Mucosa of rectum (tissue), 2 donors: Measurements from ENCODE around the gene MTHFSD.

Experiments used
- H3K27ac ChIP-seq, 2 donors: one replicate each; pipeline ENCODE4 v1.7.0; 2013; ENCODE audit warnings: inconsistent platforms in 2 of 2, low read depth in 2 of 2, low read length in 2 of 2
- H3K27me3 ChIP-seq, 2 donors: one replicate each; pipeline ENCODE4 v1.7.0; 2013; ENCODE audit warnings: low read length in 2 of 2; ENCODE audit not compliant: control insufficient read depth in 2 of 2, insufficient read depth in 2 of 2
- H3K36me3 ChIP-seq, 2 donors: one replicate each; pipeline ENCODE4 v1.7.0; 2013; ENCODE audit warnings: low read length in 2 of 2; ENCODE audit not compliant: control insufficient read depth in 2 of 2, insufficient read depth in 2 of 2
- H3K4me1 ChIP-seq, 2 donors: one replicate each; pipeline ENCODE4 v1.7.0; 2013; ENCODE audit warnings: low read length in 2 of 2, mild to moderate bottlenecking in 1 of 2; ENCODE audit not compliant: control insufficient read depth in 2 of 2, insufficient read depth in 2 of 2
- H3K4me3 ChIP-seq, 2 donors: one replicate each; pipeline ENCODE4 v1.7.0; 2013; ENCODE audit warnings: low read length in 2 of 2
- H3K9ac ChIP-seq, 2 donors: one replicate each; pipeline ENCODE4 v1.7.0; 2013; ENCODE audit warnings: low read length in 2 of 2, low read depth in 1 of 2, mild to moderate bottlenecking in 1 of 2
- H3K9me3 ChIP-seq, 2 donors: one replicate each; pipeline ENCODE4 v1.7.0; 2013; ENCODE audit warnings: low read length in 2 of 2; ENCODE audit not compliant: control insufficient read depth in 2 of 2
- donor health status: healthy.
- donor health status: Normal muscosa, but diverticular disease.

Gene MTHFSD

GRCh38 chr16:86581458-86581857 lies 26.4 kb upstream of the MTHFSD start:
- Histone ChIP-seq H3K4me3 (peak overlapping the region in 1 of 2 donors; percentile 41), H3K9me3 (no peaks in the 10 kb centered on the region), H3K27ac (no peak overlapping the region), H3K4me1 (no peaks in the 10 kb centered on the region), H3K9ac (no peak overlapping the region), H3K36me3 (no peaks in the 10 kb centered on the region), H3K27me3 (peaks cover 23 to 30% of the 10 kb centered on the region in 2 donors)

DNA sequence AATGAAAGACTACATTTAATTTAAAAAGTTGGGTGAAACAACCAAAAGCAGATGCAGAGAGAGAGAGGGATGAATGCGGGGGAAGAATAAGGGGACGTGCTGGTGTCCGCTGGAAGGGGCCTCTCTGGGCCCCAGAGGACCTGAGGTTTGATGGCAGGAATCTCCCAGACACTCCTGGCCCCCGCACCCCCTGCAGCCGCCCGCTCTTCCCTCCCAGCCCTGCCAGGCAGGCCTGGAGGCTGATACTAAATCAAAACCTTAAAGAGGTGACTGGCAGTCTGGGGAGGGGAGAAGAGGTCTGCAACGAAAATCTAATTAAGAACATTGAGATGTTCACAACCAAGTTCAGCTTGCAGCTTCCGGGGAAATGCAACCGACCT lies 25.7 kb upstream of the MTHFSD start:
- peaks cover 23 to 33% of the 10 kb centered on the region in 2 donors for H3K27me3 ChIP-seq
- H3K36me3 ChIP-seq: no peaks in the 10 kb centered on the region
- H3K4me3 ChIP-seq: peak overlapping the region in 1 of 2 donors; percentile 52
- H3K9me3 ChIP-seq: no peaks in the 10 kb centered on the region
- H3K27ac ChIP-seq: peak overlapping the region in 1 of 2 donors; percentile 3
- no peak overlapping the region for H3K9ac ChIP-seq
- no peaks in the 10 kb centered on the region for H3K4me1 ChIP-seq

- Histone ChIP-seq H3K27ac (peak overlapping the region in 1 of 2 donors; percentile 3), H3K27me3 (peaks cover 26 to 33% of the 10 kb centered on the region in 2 donors), H3K4me3 (peak overlapping the region; percentile 7 to 52), H3K36me3 (no peaks in the 10 kb centered on the region), H3K9me3 (no peaks in the 10 kb centered on the region), H3K9ac (peak overlapping the region in 1 of 2 donors; percentile 19), H3K4me1 (peaks cover 0 to 3% of the 10 kb centered on the region in 2 donors)
Measured at GRCh38 chr16:86580063-86580790, 25.2 kb upstream of the MTHFSD start.

GRCh38 chr16:86579268-86580062 lies 24.4 kb upstream of the MTHFSD start:
- no peaks in the 10 kb centered on the region for H3K36me3 ChIP-seq
- H3K9ac ChIP-seq: peak overlapping the region in 1 of 2 donors; percentile 59
- H3K27ac ChIP-seq: peak overlapping the region; percentile 68 to 74
- peaks cover 27 to 35% of the 10 kb centered on the region in 2 donors for H3K27me3 ChIP-seq
- H3K4me1 ChIP-seq: peaks cover 0 to 4% of the 10 kb centered on the region in 2 donors
- no peaks in the 10 kb centered on the region for H3K9me3 ChIP-seq
- peak overlapping the region; percentile 43 to 52 for H3K4me3 ChIP-seq

GRCh38 chr16:86578611-86579267 lies 23.7 kb upstream of the MTHFSD start:
- peaks cover 32 to 41% of the 10 kb centered on the region in 2 donors for H3K27me3 ChIP-seq
- H3K36me3 ChIP-seq: no peaks in the 10 kb centered on the region
- peak overlapping the region; percentile 31 to 43 for H3K4me3 ChIP-seq
- peaks cover 0 to 4% of the 10 kb centered on the region in 2 donors for H3K4me1 ChIP-seq
- H3K9ac ChIP-seq: peak overlapping the region; percentile 59 to 60
- no peaks in the 10 kb centered on the region for H3K9me3 ChIP-seq
- H3K27ac ChIP-seq: peak overlapping the region; percentile 68 to 74

GRCh38 chr16:86578061-86578599 lies 23.1 kb upstream of the MTHFSD start, which contains the start of gene FOXL1:
Gene FOXL1, plus strand, starts transcription at chr16:86578549. Its CDS starts 175 bp downstream, at chr16:86578724.
- H3K36me3 ChIP-seq: no peaks in the 10 kb centered on the region
- H3K4me1 ChIP-seq: peaks cover 0 to 4% of the 10 kb centered on the region in 2 donors
- peak within 1 kb of the TSS; percentile 68 to 74 for H3K27ac ChIP-seq
- no peaks in the 10 kb centered on the region for H3K9me3 ChIP-seq
- peak within 1 kb of the TSS; percentile 31 to 43 for H3K4me3 ChIP-seq
- H3K27me3 ChIP-seq: peaks cover 37 to 44% of the 10 kb centered on the region in 2 donors
- H3K9ac ChIP-seq: peak within 1 kb of the TSS; percentile 59 to 60

GRCh38 chr16:86577314-86577971 lies 22.4 kb upstream of the MTHFSD start:
- H3K4me3 ChIP-seq: peak overlapping the region; percentile 13 to 50
- H3K27me3 ChIP-seq: peaks cover 40 to 48% of the 10 kb centered on the region in 2 donors
- peaks cover 0 to 4% of the 10 kb centered on the region in 2 donors for H3K4me1 ChIP-seq

GRCh38 chr16:86576591-86577313 lies 21.7 kb upstream of the MTHFSD start:
- H3K27me3 ChIP-seq: peaks cover 45 to 55% of the 10 kb centered on the region in 2 donors
- peak overlapping the region; percentile 32 to 47 for H3K27ac ChIP-seq
- H3K4me1 ChIP-seq: peaks cover 0 to 4% of the 10 kb centered on the region in 2 donors
- H3K9me3 ChIP-seq: no peaks in the 10 kb centered on the region
- H3K4me3 ChIP-seq: peak overlapping the region; percentile 50 to 62
- no peaks in the 10 kb centered on the region for H3K36me3 ChIP-seq
- H3K9ac ChIP-seq: peak overlapping the region in 1 of 2 donors; percentile 30

More at GRCh38 chr16:86577314-86577971, 22.4 kb upstream of the MTHFSD start:
- H3K27ac ChIP-seq: peak overlapping the region; percentile 48 to 68
- H3K36me3 ChIP-seq: no peaks in the 10 kb centered on the region
- no peaks in the 10 kb centered on the region for H3K9me3 ChIP-seq
- no peak overlapping the region for H3K9ac ChIP-seq
